ENCODE data around the gene MAP2K1.
"Not testable (repeated sequence)": the region's sequence is repeated elsewhere in the genome, so short reads cannot be mapped to it uniquely, and the experiment has no call there.

- not testable (repeated sequence) for TF ChIP-seq POLR2A, CTCF (IDR thresholded peaks at IDR 0.05)
Observed at GRCh38 chr15:66500346-66500745, 113.6 kb downstream of the MAP2K1 start.
